Gastrocnemius medialis (tissue), 4 donors: Measurements from ENCODE around the gene IQSEC2.

Source experiments
- CTCF ChIP-seq, 5 experiments: fragments of 450-650 bp in 3 of 5; fragments of 200-600 bp in 2 of 5; sonication (generic) in 2 of 5; IDR thresholded peaks in 4 of 5; conservative IDR thresholded peaks in 1 of 5; 1 replicate in 4 of 5; 2 replicates in 1 of 5; pipeline ENCODE4 v1.5.1; 2016 to 2019; ENCODE audit warnings: antibody characterized with exemption in 5 of 5, mild to moderate bottlenecking in 3 of 5, moderate library complexity in 3 of 5
- POLR2A ChIP-seq, 2 donors: fragments of 450-650 bp; IDR thresholded peaks; one replicate each; pipeline ENCODE4 v1.6.1; 2017; ENCODE audit warnings: antibody characterized with exemption in 2 of 2, mild to moderate bottlenecking in 2 of 2, moderate library complexity in 2 of 2

GRCh38 chrX:53262918-53263394 lies 18.4 kb downstream of the IQSEC2 start:
- no peak for TF ChIP-seq CTCF (IDR thresholded peaks at IDR 0.05 in 4 of 5, conservative IDR thresholded peaks at IDR 0.05 in 1 of 5)
- TF ChIP-seq POLR2A (IDR thresholded peaks at IDR 0.05): no peak
